Activated T-helper 1 cell treated with Interleukin-2 at 50 U/mL for 16 hours (primary cell): ENCODE data around the gene ACAP1.

Source experiments
- DNase-seq: peaks from one replicate; pipeline ENCODE4 v3.0.0-alpha.2; 2020; ENCODE audit warnings: low read depth

The ACAP1 gene

DNA sequence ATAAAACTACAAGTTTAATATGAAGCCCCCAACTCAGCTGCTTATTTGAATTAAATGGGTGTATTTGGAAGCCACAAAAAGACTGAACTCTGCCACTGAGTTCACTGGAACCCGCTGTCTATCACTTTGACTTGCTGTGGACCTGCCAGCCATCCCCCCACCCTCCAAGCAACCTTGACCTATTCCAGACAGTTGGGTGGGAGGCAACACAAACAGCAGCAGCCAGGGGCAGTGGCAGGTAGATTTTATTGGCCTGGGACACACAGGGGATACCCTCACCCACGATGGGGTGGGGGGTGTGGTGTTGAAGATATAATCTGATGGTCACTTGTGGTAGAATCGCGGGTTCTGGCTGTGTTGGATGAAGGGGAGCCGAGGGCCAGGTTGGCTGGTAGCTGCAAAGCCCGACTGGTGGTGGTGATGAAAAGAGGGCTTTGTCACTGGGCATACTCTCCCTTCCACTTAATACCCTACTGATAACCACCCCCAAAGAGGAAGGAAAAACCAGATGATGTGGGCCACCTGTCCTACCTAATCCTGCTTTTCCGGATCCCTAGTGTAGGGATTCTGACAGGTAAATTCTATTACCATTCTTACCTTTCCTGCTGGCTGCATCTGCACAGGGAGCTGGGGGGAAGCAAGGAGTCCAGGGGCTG is 23.8 kb upstream of the ACAP1 start:
- DNase-seq: no peak

DNA sequence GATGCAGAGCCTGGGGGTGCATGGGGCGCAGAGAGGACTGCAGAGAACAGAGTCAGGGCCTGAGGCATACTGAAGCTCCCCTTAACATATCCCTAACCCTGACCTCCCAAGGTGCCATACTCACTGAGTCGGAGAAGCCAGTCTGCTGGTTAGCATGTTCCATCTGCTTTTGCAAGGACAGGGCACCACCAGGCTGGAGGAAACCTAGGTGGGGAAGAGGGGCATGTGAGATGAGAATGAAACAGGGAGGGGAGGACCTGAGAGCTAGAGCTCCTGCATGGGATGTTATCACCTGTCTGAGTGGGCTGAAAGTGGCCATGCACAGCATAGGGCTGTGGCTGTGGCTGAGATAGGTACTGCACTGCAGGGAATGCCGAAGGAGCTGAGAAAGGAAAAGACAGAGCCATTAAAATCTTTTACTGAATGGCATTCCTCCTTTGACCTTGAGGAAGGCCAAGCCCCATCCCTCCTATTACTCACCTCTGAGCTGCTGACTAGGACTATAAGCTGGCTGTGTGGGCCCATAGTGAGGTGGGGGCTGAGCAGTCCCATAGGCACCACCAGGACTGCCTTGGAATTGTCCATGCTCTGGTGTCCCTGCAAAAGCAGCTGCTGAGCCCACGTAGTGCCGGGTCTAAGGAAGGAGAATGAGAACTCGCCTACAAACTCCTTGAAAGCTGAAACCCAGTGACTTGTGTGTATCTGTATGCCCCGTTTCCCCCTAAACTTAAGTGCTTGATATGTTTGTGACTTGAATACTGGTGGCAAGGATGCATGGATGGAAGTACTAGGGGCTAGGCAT is 23.0 kb upstream of the ACAP1 start:
- DNase-seq: no peak

- DNase-seq: no peak
Observed at GRCh38 chr17:7313890-7314718, 22.2 kb upstream of the ACAP1 start.

DNA sequence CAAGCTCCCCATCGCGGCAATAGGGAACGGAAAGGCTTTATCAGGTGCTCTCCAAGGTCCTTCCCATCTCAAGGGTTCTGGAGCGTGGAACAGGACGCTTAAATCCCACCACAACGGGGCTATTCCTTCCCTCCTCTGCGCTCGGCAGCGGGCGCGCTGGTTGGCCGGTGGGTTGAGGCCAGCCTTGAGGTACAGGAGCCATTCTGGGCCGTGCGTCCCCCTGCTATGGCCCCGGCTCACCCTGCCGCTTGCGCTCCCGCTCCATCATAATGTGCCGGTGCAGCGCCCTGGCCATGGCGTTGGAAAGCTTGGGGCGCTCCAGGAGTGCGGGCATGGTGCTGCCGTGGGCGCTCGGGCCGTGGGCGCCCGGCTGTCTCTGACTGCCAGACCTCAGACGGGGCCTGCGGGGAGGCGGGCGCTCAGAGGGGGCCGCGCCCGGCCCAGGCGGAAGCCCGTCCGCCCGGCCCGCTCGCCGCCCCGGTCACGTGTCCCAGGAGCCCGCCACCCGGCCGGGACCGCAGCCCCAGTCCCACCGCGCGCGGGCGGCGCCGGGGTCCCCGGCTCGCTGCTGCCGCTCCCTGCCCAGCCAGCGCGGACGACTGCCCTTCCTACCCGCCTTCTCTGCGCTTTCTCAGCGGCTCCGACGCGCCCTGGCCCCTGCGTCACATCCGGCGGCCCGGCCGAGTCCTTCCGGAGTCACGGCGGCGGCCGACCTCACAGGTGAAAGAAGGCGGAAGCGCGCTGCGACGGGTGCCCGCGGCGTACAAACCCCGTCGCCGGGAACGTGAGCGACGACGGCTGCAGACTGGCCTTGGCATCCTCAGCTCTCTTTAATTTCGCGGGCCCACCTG is 21.4 kb upstream of the ACAP1 start, which contains the start of gene GPS2:
Gene GPS2, minus strand, starts transcription at position 642 of the 851 bp plus-strand sequence. Its CDS starts 308 bp downstream, at position 334.
- DNase-seq: peak; percentile 90

GRCh38 chr17:7315570-7316235 is 20.6 kb upstream of the ACAP1 start:
- DNase-seq: no peak

DNA sequence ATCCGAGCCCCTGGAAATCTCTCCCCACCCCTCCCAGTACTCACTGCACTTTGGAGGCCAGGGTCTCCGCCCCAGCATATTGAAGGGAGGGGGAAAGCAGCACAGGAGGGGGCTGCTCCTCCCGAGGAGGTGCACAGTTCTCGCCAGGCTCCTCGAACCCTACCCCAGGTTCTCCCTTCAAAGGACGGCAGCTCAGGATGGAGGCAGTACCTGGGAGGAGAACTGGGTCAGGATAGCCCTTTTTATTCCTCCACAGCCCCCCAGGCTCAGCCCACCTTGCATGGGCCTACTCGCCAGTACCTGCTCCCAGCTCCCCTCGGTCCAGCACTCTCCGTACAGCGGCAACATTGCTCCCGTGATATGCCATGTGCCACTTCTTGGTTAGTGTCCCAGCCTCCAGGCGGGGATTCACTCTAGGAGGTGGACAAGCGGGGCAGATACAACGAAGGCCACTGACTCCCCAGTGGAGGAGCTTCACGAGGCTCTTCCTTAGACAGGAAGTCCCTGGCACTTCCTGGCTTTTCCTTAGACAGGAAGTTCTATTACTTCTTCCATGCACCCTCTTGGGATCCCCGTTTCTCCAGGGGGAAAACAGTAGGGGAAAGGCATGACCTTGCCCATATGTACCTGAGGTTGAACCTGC is 19.0 kb upstream of the ACAP1 start:
- DNase-seq: no peak

DNA sequence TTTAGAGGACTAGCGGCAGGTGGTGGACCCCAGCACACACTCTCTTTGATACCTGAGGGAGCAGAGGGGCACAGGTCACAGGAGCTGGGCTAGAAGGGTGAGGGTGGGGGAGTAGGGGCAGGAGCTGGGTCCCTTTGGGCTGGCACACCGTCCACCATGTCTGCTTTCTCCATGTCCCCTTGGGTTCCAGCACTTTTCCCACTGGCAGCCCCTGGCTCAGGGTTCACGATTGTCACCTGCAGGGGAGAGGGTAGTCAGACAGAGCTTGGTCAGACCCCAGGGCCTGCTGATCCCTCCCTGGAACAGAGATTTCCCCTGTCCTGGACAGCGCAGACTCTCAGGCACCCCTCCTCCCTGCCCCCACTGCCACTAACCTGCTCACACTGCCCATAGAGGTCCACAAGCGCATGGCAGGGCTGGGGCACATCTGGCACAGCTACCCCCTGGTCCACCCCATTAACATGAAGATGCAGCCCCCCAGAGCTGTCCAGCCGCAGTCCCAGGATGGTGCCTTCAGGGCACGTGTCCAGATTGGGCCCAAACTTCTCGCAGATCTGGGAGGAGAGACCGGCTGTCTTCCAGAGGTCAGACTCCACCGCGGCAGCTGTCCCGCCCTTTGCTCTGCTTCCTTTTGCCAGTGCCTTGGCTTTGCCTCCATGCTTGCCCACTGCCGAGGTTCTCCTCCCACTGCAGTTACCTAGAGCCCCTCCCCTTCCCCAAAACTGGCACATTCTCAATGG is 18.0 kb upstream of the ACAP1 start:
- DNase-seq: no peak

GRCh38 chr17:7321466-7321865 is 14.9 kb upstream of the ACAP1 start:
- DNase-seq: no peak

GRCh38 chr17:7322520-7323194 is 13.7 kb upstream of the ACAP1 start:
- DNase-seq: no peak

DNA sequence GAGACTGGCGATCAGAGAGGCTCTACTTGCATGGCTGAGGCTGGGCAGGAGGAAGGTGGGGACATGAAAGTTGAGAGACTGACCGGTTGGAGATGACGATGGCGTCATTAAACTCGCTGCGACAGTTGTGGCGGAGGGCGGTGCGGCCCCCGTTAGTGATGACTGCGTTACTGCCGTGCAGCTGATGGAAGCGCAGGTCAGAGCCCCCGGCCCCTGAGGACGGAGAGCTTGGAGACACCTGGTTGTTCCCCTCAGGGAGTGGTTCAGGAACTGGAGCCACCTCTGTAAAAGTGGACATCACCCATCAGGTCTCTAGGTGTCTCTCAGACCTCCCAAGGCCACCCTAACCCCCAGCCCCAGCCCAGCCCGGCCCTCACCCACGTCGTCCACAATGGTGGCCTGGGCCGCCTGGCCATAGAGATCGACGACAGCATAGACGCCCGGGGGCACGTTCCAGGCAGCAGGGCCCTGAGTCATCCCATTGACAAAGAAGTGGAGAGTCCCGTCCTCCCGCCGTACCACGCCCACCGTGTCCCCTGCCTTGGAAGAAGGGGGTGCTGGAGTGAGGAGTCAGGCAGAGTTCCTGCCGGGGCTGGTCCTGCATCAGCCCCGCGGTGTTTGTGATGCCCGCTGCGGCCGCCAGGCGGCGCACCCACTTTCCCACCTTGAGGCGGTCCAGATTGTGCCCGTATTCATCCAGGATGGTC is 12.4 kb upstream of the ACAP1 start:
- peak; percentile 50 for DNase-seq

GRCh38 chr17:7324438-7324779 is 11.9 kb upstream of the ACAP1 start:
- no peak for DNase-seq

DNA sequence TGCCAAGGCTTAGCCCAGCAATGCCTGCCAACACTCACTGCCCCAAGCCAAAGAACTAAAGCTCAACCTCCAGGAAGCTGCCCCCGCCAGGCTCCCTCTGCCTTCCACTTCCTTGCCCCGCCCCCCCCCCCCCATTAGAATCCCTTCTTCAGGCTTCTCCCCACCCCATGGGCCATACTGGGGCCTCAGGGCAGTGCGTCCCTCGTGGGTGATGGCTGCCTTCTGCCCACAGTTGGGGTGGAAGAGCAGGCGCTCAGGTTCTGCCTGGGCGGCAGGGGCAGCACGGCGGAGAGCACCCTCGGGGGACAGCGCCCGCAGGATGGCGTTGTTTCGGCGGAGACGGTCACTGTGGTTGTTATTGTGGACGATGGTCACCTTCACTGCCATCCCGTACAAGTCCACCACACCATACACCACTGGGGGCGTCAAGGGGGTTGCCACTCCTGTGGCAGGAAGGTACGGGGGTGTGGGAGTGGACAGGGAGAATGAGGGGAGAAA is 11.2 kb upstream of the ACAP1 start:
- no peak for DNase-seq

DNA sequence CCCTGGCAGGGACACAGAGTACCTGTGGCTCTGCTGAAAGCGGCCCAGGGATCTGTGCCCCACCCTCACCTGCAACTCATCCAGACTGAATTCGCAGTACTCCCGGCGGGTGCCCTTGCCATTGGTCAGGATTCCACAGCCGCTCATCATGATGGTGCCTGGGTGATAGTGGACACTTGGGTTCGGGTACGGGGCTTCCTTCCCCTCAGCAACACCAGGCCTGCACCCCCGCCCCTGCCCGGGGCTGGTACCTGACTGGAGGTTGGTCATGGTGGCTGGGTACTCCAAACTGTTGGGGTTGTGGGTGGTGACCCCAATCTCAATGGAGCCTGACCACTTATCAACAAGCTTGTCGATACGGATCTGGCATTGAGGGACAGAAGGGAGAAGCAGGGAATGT is 10.1 kb upstream of the ACAP1 start:
- DNase-seq: no peak

GRCh38 chr17:7327056-7327455 is 9.3 kb upstream of the ACAP1 start:
- no peak for DNase-seq

DNA sequence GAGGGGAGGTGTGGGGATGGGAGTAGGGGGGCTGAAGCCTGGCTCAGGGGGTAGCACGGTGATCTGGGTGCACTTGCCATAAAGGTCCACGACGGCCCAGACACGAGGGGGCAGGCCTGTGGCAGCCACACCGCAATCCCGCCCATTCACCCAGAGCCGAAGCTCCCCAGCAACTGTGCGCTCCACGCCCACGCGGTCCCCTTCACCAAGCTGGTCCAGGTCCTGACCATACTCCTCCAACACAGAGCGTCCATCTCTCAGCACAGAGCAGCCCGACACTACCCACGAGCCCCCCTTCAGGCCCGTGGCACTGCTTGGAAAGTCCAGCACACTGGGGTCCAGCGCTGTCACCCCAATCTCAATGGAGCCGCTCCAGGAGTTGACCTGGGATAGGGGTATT is 8.8 kb upstream of the ACAP1 start:
- DNase-seq: no peak

DNA sequence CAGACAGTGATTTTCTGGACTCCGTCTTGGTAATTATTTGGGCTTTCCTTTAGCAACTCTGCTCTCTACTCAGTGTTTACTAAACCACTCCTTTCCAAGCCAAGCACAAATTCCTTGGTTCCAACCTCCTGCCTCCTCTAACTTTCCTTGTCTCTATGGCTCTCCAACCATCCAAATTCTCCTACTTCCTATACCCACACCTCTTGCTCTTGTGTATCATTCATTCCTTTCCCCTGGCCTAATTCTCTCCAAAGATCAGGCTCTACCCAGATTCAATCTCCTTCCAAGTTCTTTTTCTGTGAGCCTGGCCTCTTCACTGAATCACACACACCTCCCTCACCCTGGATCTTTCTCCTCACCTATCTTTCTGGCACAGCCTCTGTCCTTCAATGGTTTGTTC is 8.3 kb upstream of the ACAP1 start:
- DNase-seq: no peak

DNA sequence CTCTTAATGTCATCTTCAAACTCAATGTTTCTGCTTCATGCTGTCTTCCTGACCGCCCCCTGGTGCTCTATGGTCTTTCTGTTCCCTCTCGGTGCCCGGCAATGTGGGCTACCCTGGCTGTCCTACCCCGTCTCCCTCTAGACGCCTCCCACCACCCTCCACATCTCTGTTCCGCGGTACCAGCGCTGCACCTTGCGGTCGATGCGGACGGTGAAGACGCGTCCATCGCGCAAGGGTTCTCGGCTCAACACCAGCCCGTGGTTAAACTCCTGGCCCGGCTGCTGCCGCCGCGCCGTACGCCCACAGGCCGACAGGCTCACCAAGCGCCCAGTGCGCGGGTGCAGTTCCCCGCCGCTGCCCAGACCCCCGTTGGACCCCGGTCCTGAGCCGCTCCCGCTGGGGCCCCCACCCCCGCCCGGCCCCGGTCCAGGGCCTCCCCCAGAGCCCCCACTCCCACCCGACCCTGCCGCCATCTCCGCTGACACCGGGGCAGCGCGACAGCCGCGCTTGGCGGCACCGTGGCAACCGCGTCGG is 7.4 kb upstream of the ACAP1 start, which contains the start of gene NEURL4:
Gene NEURL4, minus strand, starts transcription at position 496 of the 534 bp plus-strand sequence. Its CDS starts 23 bp downstream, at position 473.
- DNase-seq: no peak

DNA sequence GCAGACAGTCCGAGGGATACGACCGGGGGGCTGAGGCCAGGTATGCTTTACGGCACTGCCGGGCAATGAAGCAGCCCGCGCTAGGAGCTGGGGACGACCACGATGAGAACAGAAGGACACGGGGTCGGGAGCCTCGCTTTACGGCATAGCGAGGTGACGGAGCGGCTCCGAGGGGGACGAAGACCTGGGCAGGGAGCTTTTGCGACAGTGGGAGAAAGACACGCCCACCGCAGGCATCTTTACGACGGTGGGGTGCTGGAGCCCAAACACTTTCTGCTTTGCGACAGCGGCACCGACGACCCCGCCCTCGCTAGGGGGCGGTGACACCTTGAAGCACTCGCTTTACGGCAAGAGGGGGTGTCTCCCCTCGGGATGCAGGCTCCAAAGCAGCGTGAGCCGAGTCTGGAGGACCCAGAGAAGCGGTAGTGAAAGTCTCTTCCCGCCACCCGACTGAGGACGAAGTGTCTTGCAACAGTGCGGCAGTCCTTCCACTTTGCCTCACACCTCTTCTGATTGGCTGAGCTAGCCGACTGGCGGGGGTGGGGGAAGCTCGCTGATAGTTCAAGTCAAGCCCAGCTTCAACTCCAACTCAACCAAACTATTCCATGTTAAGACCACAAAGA is 6.8 kb upstream of the ACAP1 start:
- peak; percentile 91 for DNase-seq
